Uterine smooth muscle cell (primary cell): ENCODE data around the gene HOATZ. TPM values are rescaled to one million over a fixed set of nuclear protein-coding genes. Genes with fewer than 3 reads are reported as not detected.

Source experiments
- total RNA-seq: library from RNA; depleted of rRNA; stranded (reverse); fragments of >200 nt; gene quantifications from 2 replicates; pipeline ENCODE4 v1.2.3, GENCODE V29; 2014

Gene HOATZ
- under 0.01 TPM in 1 of 2 replicates, not detected in the other for total RNA-seq

GRCh38 chr11:111514216-111515031 lies at the start of gene HOATZ:
Gene HOATZ (plus strand): TSS chr11:111514778. CDS start chr11:111514785, 7 bp downstream.

GRCh38 chr11:111512296-111513239 lies 2.0 kb upstream of the HOATZ start, which contains the start of gene BTG4:
Gene BTG4 (minus strand): TSS chr11:111512386. CDS start chr11:111498776, 13,610 bp downstream.

GRCh38 chr11:111540114-111540936 lies 25.7 kb downstream of the HOATZ start, which contains the start of gene LAYN:
Gene LAYN (plus strand): TSS chr11:111540720. CDS start chr11:111540844, 124 bp downstream.

Other genes starting within 250 kb of the HOATZ start
- 0.12 TPM in 1 of 2 replicates, not detected in the other for gene POU2AF3, start 216.2 kb upstream of the HOATZ start, total RNA-seq
- gene POU2AF1, start 135.5 kb upstream of the HOATZ start, total RNA-seq, result not detected in 2 replicates
- gene BTG4, start 2.4 kb upstream of the HOATZ start, total RNA-seq, result not detected in 2 replicates
- gene LAYN, start 25.9 kb downstream of the HOATZ start, total RNA-seq, result 34.1 and 45.0 TPM in 2 replicates
- 5.9 and 6.1 TPM in 2 replicates for gene SIK2, start 87.7 kb downstream of the HOATZ start, total RNA-seq